Stimulated activated memory B cell treated with anti-CD40 and anti-IgM and Interleukin-4, amounts not matched to agents 10 μg/mL and 1 μg/mL and 100 μg/mL, for 72 hours (primary cell): ENCODE measurements around the gene HNRNPH1.
A peak's percentile ranks its signal among the peaks of the same experiment; 100 is the strongest.
"Not testable (repeated sequence)": the region's sequence is repeated elsewhere in the genome, so short reads cannot be mapped to it uniquely, and the experiment has no call there.

Experiments used
- ATAC-seq: fragments of 150-1000 bp; cut with Tn5 transposase; 2 replicates; pipeline ENCODE4 v1.10.0; 2021
- H3K27ac Mint-ChIP-seq: one replicate; pipeline ENCODE4 v1.8.0; 2022; ENCODE audit warnings: mild to moderate bottlenecking, mixed read lengths
- H3K27me3 Mint-ChIP-seq: one replicate; pipeline ENCODE4 v1.8.0; 2022; ENCODE audit warnings: mixed read lengths
- H3K36me3 Mint-ChIP-seq: one replicate; pipeline ENCODE4 v1.8.0; 2022; ENCODE audit warnings: mixed read lengths
- H3K4me1 Mint-ChIP-seq: one replicate; pipeline ENCODE4 v1.8.0; 2022; ENCODE audit warnings: mixed read lengths
- H3K4me3 Mint-ChIP-seq: one replicate; pipeline ENCODE4 v1.8.0; 2022; ENCODE audit warnings: mild to moderate bottlenecking, moderate library complexity, mixed read lengths
- H3K9me3 Mint-ChIP-seq: one replicate; pipeline ENCODE4 v1.8.0; 2022; ENCODE audit warnings: mixed read lengths

HNRNPH1 gene

DNA sequence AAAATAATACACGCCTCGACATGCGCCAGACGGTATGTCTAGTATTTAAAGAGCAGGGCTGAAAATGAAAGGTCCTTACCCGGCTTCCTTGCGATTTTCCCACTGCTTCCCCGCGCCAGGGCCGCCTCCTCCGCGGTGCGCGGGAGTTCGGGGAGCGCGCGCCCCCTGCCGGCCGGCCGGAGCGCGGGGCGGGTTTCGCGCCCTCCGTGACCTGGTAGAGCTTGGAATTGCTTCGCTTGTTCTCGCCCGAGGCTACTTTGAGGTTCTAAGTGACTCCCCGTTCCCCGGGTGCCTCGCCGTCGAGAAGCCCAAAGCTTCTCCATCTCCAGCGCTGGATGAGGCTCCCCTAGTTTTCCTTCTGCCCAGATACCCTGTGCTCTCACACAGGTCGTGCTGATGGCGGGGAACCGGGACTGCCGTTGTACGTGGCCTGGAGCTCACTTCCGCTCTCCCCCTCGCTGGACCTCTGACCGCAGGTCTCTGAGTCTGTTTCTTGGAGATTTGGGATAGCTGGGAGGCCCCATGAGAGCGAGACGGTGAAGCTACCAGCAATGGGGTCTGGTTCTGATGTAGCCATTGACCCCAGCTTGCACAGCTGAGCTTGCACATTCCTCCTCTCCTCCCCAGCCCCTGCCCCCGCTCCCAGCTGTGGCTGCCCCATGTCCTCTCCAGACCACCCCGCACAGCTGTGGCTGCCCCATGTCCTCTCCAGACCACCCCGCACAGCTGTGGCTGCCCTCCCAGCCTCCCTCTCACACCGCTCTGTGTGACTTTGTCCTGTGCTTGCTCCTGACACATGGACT lies 11.1 kb upstream of the HNRNPH1 start:
- not testable (repeated sequence) for H3K27ac Mint-ChIP-seq, H3K4me1 Mint-ChIP-seq, H3K36me3 Mint-ChIP-seq, H3K9me3 Mint-ChIP-seq, H3K27me3 Mint-ChIP-seq, H3K4me3 Mint-ChIP-seq
- peak; percentile 95 for ATAC-seq

DNA sequence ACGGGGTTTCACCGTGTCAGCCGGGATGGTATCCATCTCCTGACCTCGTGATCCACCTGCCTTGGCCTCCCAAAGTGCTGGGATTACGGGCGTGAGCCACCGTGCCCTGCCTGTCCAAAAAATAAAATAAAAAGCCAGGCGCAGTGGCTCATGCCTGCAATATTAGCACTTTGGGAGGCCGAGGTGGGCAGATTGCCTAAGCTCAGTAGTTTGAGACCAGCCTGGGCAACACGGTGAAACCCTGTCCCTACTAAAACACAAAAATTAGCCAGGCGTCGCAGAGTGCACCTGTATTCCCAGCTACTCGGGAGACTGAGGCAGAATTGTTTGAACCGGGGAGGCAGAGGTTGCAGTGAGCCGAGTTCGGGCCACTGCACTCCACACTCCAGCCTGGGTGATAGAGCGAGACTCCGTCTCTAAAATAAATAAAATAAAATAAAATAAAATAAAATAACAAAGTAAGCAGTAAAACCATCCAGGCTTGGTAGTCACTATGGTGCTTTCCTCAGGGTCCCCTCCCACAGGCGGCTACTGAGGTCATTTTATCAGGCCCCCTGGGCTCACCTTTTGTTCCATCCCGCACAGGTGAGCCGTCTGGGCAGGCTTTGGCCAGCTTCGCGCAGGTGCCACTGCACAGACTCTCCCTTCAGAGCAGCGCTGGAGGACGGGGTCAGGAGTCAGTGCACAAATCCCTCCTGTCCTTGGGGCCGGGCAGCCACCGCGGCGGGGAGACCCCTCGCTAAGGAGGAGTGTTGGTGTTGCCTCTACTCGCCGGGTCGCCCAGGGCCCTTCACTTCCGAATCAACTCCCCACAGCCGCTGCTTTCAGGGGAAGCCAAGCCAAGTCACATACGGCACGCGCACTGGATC lies 10.3 kb upstream of the HNRNPH1 start:
- H3K36me3 Mint-ChIP-seq, H3K27me3 Mint-ChIP-seq, H3K9me3 Mint-ChIP-seq, H3K27ac Mint-ChIP-seq, H3K4me1 Mint-ChIP-seq: not testable (repeated sequence)
- ATAC-seq = peak; percentile 84
- peak overlapping the region; percentile 41 for H3K4me3 Mint-ChIP-seq

- Mint-ChIP-seq H3K27ac (peak overlapping the region; percentile 100), H3K4me3 (peak overlapping the region; percentile 95), H3K36me3 (peaks cover 37% of the 10 kb centered on the region), H3K4me1 (peaks cover 34% of the 10 kb centered on the region), H3K9me3 (no peaks in the 10 kb centered on the region), H3K27me3 (no peaks in the 10 kb centered on the region)
- ATAC-seq = no peak
Observed at GRCh38 chr5:179624841-179625271, 1.4 kb upstream of the HNRNPH1 start.

DNA sequence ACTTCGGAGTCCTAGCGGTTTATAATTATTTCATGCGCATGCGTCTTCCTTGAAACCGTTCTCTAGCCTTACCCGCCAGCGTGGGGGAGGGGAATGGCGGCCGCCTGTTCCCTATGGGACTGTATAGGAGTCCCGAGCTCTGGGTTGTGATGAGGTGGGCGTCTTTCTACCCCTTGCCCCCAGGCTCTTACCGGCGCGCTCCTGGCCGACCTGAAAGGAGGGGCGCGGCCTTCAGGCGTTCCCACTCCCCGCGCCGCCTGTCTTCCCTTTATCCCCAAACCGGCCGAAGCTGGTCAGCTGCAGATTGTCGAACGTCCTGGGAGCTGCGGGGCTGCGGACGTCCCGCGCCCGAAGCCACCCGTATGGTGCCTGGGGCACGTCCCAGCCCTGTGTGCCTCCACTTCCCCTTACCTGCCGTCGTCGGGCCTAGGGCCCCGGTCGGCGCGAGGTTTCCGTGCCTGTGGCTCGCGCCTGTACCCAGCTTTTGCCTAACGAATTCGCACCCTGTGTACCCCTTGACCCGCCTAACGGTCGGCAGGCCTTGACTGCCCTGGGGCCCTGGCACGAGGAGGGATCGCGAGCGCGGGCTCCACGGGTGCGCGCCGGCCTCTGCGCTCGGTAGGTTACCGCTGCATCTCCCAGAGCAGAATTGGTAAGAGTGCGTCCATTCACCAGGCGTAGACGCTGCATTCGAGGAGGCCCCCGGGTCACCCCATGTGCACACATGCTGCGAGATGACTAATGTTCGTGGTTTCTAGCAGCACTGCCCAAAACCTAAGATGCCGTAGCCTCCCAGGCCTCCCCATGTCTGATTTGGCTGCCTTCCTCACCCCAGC lies 653 bp upstream of the HNRNPH1 start:
- H3K4me3 Mint-ChIP-seq = peak overlapping the region; percentile 95

DNA sequence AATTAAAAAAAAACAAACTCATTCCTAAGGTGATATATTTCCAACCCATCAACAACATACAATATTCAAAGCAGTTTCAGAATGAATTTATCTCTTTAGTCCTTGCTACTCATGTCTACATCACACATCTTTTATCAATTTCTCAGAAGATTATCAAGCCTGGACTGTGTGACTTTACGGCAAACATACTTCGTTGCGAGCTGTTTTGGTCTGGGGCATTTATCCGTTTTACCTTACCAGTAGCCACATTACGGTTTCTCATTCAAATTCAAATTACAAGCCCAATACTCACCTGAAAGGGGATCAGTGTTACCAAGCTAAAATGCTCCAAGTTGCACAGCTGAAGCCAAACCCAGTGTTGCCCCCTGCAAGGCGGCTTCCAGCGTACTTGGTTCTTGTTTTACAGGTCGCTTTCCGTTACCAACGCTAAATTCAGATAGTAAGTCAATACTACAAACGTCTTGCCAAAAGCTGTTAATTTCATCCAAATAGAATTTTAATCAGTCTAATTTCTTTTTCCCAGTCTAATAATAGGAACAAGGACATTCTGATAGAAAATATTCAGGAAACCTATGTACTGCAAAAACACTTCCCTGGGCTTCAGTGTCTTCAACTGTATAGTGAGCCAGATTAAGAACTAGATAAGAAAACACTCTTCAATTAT lies 1.8 kb downstream of the HNRNPH1 start:
- no peaks in the 10 kb centered on the region for H3K9me3 Mint-ChIP-seq
- no peaks in the 10 kb centered on the region for H3K27me3 Mint-ChIP-seq
- ATAC-seq = no peak
- peaks cover 56% of the 10 kb centered on the region for H3K4me1 Mint-ChIP-seq
- H3K36me3 Mint-ChIP-seq = peaks cover 62% of the 10 kb centered on the region
- peak overlapping the region; percentile 100 for H3K27ac Mint-ChIP-seq
- H3K4me3 Mint-ChIP-seq = peak overlapping the region; percentile 95

More for the DNA sequence above, 653 bp upstream of the HNRNPH1 start:
- Mint-ChIP-seq H3K36me3 (peaks cover 43% of the 10 kb centered on the region), H3K9me3 (no peaks in the 10 kb centered on the region), H3K27ac (peak overlapping the region; percentile 100), H3K4me1 (peaks cover 38% of the 10 kb centered on the region), H3K27me3 (no peaks in the 10 kb centered on the region)
- ATAC-seq = peak; percentile 35

- Mint-ChIP-seq H3K27ac (peak overlapping the region; percentile 100), H3K4me3 (peak overlapping the region; percentile 95), H3K9me3 (no peaks in the 10 kb centered on the region), H3K27me3 (no peaks in the 10 kb centered on the region), H3K36me3 (peaks cover 70% of the 10 kb centered on the region), H3K4me1 (peaks cover 62% of the 10 kb centered on the region)
- ATAC-seq = no peak
Observed at GRCh38 chr5:179620703-179621350, 2.6 kb downstream of the HNRNPH1 start.

GRCh38 chr5:179620293-179620692 lies 3.2 kb downstream of the HNRNPH1 start:
- H3K27me3 Mint-ChIP-seq = no peaks in the 10 kb centered on the region
- no peaks in the 10 kb centered on the region for H3K9me3 Mint-ChIP-seq
- ATAC-seq = no peak
- H3K27ac Mint-ChIP-seq = peak overlapping the region; percentile 42
- peak overlapping the region; percentile 95 for H3K4me3 Mint-ChIP-seq
- H3K4me1 Mint-ChIP-seq = peaks cover 65% of the 10 kb centered on the region
- H3K36me3 Mint-ChIP-seq = peaks cover 75% of the 10 kb centered on the region

- ATAC-seq = no peak
- no peaks in the 10 kb centered on the region for H3K27me3 Mint-ChIP-seq
- no peak overlapping the region for H3K27ac Mint-ChIP-seq
- H3K4me1 Mint-ChIP-seq = peaks cover 63% of the 10 kb centered on the region
- peak overlapping the region; percentile 95 for H3K4me3 Mint-ChIP-seq
- H3K36me3 Mint-ChIP-seq = peaks cover 77% of the 10 kb centered on the region
- no peaks in the 10 kb centered on the region for H3K9me3 Mint-ChIP-seq
Observed at GRCh38 chr5:179619776-179620175, 3.7 kb downstream of the HNRNPH1 start.

DNA sequence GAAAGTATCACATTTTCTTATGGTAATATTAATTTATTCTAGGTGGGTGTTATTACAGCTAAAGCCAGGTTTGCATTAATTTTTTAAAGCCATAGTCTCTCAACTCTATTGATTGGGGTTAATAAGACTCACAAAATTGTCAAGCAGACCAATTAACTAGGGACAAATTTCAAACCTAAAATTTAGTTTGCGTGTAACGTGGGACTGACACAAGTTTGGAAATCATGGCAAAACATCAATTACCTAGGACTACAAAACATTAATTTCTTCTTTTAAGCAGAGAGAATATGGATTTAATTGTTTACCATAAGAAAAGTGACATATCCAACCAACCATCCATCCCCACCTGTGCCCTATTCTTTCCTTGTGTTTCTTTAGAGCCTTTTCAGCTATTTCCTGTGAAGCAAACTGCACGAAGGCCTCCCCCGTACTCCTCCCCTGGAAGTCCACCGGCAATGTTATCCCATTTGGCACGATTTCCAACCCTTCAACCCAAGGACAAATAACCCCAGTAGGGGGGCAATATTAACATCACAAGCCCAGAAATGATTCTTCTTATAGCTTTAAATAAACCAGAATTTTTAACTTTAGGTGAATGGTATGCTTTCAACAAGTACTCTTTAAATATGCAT lies 4.4 kb downstream of the HNRNPH1 start:
- H3K27ac Mint-ChIP-seq = no peak overlapping the region
- H3K27me3 Mint-ChIP-seq = no peaks in the 10 kb centered on the region
- peaks cover 56% of the 10 kb centered on the region for H3K4me1 Mint-ChIP-seq
- H3K4me3 Mint-ChIP-seq = peak overlapping the region; percentile 65
- H3K36me3 Mint-ChIP-seq = peaks cover 85% of the 10 kb centered on the region
- H3K9me3 Mint-ChIP-seq = no peaks in the 10 kb centered on the region
- no peak for ATAC-seq

GRCh38 chr5:179617930-179618329 lies 5.5 kb downstream of the HNRNPH1 start:
- Mint-ChIP-seq H3K9me3 (no peaks in the 10 kb centered on the region), H3K4me3 (no peak overlapping the region), H3K27me3 (no peaks in the 10 kb centered on the region)

GRCh38 chr5:179616002-179616594 lies 7.4 kb downstream of the HNRNPH1 start:
- Mint-ChIP-seq H3K4me3 (no peak overlapping the region), H3K9me3 (no peaks in the 10 kb centered on the region)
- ATAC-seq = no peak

More at GRCh38 chr5:179617930-179618329, 5.5 kb downstream of the HNRNPH1 start:
- Mint-ChIP-seq H3K27ac (no peak overlapping the region), H3K4me1 (peaks cover 63% of the 10 kb centered on the region), H3K36me3 (peaks cover 89% of the 10 kb centered on the region)
- ATAC-seq = no peak

DNA sequence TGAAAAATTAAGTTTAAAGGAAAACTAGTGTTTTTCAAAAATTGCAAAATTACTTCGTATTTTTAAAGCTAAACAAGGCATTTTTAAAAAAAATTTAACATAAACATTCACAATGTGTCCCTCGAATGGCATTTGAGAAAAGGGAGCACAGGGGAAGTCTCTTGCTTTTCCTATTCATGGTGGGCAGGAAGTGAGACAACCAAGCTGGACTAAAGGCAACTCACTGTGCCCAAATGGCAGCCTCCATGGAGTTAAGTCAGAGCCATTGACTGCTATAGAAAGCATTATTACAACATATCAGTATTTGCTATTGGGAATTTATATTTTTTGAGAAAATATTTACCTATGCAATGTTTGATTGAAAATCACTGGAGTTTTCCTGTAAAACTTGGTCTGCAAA lies 8.3 kb downstream of the HNRNPH1 start:
- H3K27ac Mint-ChIP-seq = no peak overlapping the region
- H3K36me3 Mint-ChIP-seq = peaks cover 83% of the 10 kb centered on the region
- peaks cover 50% of the 10 kb centered on the region for H3K4me1 Mint-ChIP-seq

More at GRCh38 chr5:179616002-179616594, 7.4 kb downstream of the HNRNPH1 start:
- Mint-ChIP-seq H3K27me3 (no peaks in the 10 kb centered on the region), H3K27ac (no peak overlapping the region), H3K36me3 (peaks cover 83% of the 10 kb centered on the region), H3K4me1 (peaks cover 59% of the 10 kb centered on the region)

GRCh38 chr5:179614745-179615144 lies 8.7 kb downstream of the HNRNPH1 start:
- Mint-ChIP-seq H3K9me3 (no peaks in the 10 kb centered on the region), H3K27ac (no peak overlapping the region), H3K27me3 (no peaks in the 10 kb centered on the region), H3K4me3 (no peak overlapping the region), H3K36me3 (peaks cover 83% of the 10 kb centered on the region), H3K4me1 (peaks cover 48% of the 10 kb centered on the region)
- ATAC-seq = no peak

More for the DNA sequence above, 8.3 kb downstream of the HNRNPH1 start:
- Mint-ChIP-seq H3K4me3 (no peak overlapping the region), H3K9me3 (no peaks in the 10 kb centered on the region), H3K27me3 (no peaks in the 10 kb centered on the region)
- ATAC-seq = no peak
